Central memory CD8-positive, alpha-beta T cell (primary cell): ENCODE data around the gene MBNL2.

Experiments
- ATAC-seq: fragments of 150-1000 bp; cut with Tn5 transposase; replicated peaks from 2 replicates; pipeline ENCODE4 v1.10.0; 2022; ENCODE audit warnings: mild to moderate bottlenecking, moderate FRiP score, moderate number of reproducible peaks; ENCODE audit not compliant: poor library complexity, severe bottlenecking; ENCODE audit errors: extremely low read depth
- DNase-seq, 2 donors: peaks; one replicate each; pipeline ENCODE4 v3.0.0; 2021; ENCODE audit warnings: low spot score in 2 of 2
- H3K27ac Mint-ChIP-seq: one replicate; pipeline ENCODE4 v1.8.0; 2022; ENCODE audit warnings: low read depth, mild to moderate bottlenecking, moderate library complexity, mixed read lengths
- H3K27me3 Mint-ChIP-seq: one replicate; pipeline ENCODE4 v1.8.0; 2022; ENCODE audit warnings: mixed read lengths
- H3K36me3 Mint-ChIP-seq: one replicate; pipeline ENCODE4 v1.8.0; 2022; ENCODE audit warnings: mild to moderate bottlenecking, moderate library complexity, mixed read lengths; ENCODE audit not compliant: insufficient read depth
- H3K4me1 Mint-ChIP-seq: one replicate; pipeline ENCODE4 v1.8.0; 2022; ENCODE audit warnings: mixed read lengths
- H3K4me3 Mint-ChIP-seq: one replicate; pipeline ENCODE4 v1.8.0; 2022; ENCODE audit warnings: mild to moderate bottlenecking, moderate library complexity, mixed read lengths
- H3K9me3 Mint-ChIP-seq: one replicate; pipeline ENCODE4 v1.8.0; 2022; ENCODE audit warnings: mixed read lengths

Gene MBNL2

DNA sequence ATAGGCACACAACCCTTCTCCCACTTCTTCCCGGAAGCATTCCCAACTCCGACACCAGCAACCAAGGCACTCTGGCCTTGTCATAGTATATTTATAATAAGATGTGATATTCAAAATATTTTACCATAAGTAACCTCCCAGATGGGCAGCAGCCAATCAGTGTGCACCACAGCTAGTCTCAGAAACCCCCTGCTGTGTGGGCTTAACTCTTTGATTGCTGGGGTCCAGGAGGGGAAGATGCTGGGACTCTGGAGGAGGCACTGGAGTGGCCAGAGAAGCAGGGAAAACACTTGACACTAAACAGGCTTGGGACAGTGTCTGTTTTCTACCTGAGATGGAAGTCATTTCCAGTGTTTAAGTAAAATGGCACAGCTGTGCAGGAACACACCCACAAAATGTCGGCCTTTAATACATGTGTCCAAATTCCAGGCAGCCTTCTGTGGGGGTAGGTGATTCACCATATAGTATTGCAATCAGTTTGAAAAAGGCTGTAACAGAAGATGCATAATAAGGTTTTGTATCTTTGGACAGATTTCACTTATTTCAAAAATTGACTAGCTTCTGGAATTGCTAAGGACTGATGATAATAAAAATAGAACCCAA, 100.7 kb downstream of the MBNL2 start:
- DNase-seq (no peak), ATAC-seq (no peak)
- H3K36me3 Mint-ChIP-seq, result peaks cover 2% of the 10 kb centered on the region
- H3K27ac Mint-ChIP-seq, result no peak overlapping the region
- peaks cover 54% of the 10 kb centered on the region for H3K4me1 Mint-ChIP-seq
- no peak overlapping the region for H3K4me3 Mint-ChIP-seq
- H3K27me3 Mint-ChIP-seq, result no peaks in the 10 kb centered on the region
- no peaks in the 10 kb centered on the region for H3K9me3 Mint-ChIP-seq

DNA sequence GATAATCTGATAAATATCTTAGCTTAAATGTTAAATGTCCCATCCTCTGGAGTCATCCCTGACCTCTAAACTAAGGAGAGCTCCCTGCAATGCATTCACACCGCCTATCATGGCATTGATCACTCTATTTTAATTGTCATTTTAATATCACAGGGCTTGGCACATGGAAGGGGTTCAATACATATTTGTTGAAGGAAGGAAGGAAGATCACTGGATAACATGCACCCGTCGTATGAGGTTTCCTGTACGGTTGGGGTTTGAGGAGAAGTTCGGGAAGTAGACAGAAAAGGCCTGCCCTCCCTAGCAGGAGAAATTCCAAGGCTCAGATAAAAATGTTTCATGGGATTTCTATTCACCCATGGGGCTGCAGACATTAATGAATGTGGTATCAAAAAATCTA, 102.0 kb downstream of the MBNL2 start:
- DNase-seq (no peak), ATAC-seq (no peak)
- Mint-ChIP-seq H3K27ac (no peak overlapping the region), H3K36me3 (no peaks in the 10 kb centered on the region), H3K9me3 (no peaks in the 10 kb centered on the region), H3K4me3 (no peak overlapping the region), H3K4me1 (peaks cover 48% of the 10 kb centered on the region), H3K27me3 (no peaks in the 10 kb centered on the region)

DNA sequence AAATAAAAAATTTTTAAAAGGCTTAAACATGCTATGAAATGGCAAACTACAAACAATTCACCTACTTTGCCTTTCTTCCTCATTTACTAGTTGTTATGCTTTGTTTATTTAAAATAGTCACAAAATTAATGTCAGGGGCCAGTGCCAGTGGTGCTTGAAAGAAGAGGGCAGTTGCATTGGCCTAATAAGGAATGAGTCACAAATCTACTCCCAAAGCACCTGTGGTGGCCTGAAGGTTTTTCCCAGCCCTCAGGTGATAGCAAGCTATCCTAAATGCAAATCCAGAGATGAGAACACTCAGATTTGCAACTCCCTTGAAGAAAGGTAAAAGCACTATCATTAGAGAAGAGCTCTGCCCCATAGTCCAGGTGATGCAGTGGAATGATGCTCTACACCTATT, 103.6 kb downstream of the MBNL2 start:
- no peaks in the 10 kb centered on the region for H3K9me3 Mint-ChIP-seq
- no peak overlapping the region for H3K27ac Mint-ChIP-seq
- no peak overlapping the region for H3K4me3 Mint-ChIP-seq
- no peaks in the 10 kb centered on the region for H3K27me3 Mint-ChIP-seq
- ATAC-seq (no peak), DNase-seq (no peak)
- no peaks in the 10 kb centered on the region for H3K36me3 Mint-ChIP-seq
- peaks cover 49% of the 10 kb centered on the region for H3K4me1 Mint-ChIP-seq

DNA sequence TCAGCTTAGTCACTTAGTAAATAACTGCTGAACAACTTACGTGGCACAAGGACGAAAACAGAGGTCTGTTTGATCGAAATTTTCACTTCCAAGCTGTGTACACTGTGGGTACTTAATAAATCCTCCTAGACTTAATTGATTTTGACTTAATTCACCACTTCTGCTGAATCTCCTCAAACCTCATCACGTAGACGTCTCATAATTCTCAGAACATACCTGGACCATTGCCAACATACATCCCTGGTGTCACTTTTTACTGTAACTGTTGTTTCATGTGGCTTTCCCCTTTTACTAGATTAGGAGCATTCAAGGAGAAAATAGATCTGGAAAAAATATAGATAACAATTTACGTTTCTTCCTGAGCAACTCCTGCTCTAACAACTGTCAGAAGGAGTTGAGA, 105.0 kb downstream of the MBNL2 start:
- H3K27me3 Mint-ChIP-seq, result no peaks in the 10 kb centered on the region
- H3K9me3 Mint-ChIP-seq, result no peaks in the 10 kb centered on the region
- no peak overlapping the region for H3K27ac Mint-ChIP-seq
- H3K36me3 Mint-ChIP-seq, result no peaks in the 10 kb centered on the region
- peaks cover 36% of the 10 kb centered on the region for H3K4me1 Mint-ChIP-seq
- no peak for DNase-seq
- no peak for ATAC-seq
- no peak overlapping the region for H3K4me3 Mint-ChIP-seq

DNA sequence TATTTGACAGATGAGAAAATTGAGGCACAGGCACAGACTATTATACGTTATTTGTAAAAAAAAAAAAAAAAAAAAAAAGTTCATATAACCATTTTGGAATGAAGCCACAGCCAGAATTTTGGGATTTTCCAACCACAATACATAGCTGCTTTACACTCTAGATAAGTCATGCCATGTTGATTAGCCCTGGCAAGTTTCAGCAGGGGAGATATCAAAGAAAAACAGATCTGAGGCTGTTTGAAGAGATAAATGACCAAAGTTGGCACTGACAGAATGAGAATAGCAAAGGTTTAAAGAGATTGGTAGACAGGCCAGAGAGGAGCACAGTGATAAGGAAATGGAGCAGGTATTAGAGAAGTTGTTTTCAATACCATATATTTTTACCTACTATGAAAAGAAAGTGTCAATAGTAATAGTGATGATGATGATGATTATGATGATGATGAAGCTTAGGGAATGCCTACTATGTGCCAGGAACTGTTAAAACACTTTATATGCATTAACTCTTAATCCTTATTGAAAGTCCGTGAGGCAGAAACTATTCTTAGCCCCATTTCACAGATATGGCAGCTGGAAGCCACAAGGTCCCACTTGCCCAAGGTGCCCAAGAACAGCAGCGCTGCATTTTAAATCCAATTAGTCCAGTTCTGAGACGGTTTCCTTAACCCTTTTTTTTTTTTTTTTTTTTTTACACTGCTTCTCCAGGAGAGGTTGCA, 105.5 kb downstream of the MBNL2 start:
- no peak overlapping the region for H3K27ac Mint-ChIP-seq
- no peaks in the 10 kb centered on the region for H3K9me3 Mint-ChIP-seq
- no peak overlapping the region for H3K4me3 Mint-ChIP-seq
- H3K27me3 Mint-ChIP-seq, result no peaks in the 10 kb centered on the region
- DNase-seq (no peak), ATAC-seq (no peak)
- peaks cover 30% of the 10 kb centered on the region for H3K4me1 Mint-ChIP-seq
- H3K36me3 Mint-ChIP-seq, result peaks cover 2% of the 10 kb centered on the region

DNA sequence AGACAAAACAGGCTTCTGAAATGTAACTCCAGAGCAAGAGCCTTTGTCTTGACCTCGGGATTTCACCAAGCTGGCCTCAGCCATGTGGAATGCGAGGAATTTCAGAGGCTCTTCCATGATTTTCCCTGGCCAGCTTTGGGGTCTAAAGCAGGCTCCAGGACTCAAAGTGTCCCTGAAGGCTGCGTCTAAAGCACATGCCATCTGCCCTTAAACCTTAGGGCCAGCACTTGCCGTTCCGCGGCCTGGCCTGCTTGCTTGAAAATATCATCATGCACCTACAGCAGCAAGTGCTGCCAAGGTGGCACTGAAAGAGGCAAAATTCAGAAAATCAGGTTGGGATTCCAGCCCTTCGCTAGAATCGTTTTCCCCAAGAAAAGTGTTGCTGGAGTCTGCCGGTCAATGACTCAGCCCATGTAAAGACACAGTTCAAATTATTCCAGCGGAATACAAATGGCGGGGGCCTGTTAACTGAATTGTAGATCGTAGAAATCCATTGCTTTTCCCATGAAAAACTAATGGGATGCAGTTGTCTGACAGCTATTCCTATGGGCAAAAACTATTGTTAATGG, 106.2 kb downstream of the MBNL2 start:
- no peaks in the 10 kb centered on the region for H3K9me3 Mint-ChIP-seq
- H3K4me3 Mint-ChIP-seq, result no peak overlapping the region
- peaks cover 31% of the 10 kb centered on the region for H3K4me1 Mint-ChIP-seq
- H3K27ac Mint-ChIP-seq, result no peak overlapping the region
- no peak for ATAC-seq
- H3K36me3 Mint-ChIP-seq, result peaks cover 2% of the 10 kb centered on the region
- DNase-seq, result no peak
- H3K27me3 Mint-ChIP-seq, result no peaks in the 10 kb centered on the region

DNA sequence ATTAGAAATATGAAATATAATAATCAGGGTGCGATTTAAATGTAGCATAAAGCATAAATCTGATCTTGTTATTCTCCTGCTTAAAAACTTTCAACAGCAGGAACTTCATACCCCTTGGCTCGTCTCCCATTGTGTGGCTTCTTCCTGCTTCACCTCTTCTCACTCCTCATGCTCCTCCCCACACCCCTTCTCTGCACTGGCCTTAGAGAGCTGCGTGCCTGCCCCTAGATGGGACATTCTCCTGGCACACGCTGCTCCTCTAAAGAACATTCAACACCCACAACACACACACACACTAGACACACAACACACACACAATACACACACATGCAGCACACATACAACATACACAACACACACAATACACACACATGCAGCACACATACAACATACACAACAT, 107.2 kb downstream of the MBNL2 start:
- Mint-ChIP-seq H3K4me3 (no peak overlapping the region), H3K27ac (no peak overlapping the region), H3K27me3 (no peaks in the 10 kb centered on the region), H3K9me3 (no peaks in the 10 kb centered on the region), H3K4me1 (peaks cover 32% of the 10 kb centered on the region), H3K36me3 (peaks cover 2% of the 10 kb centered on the region)
- ATAC-seq (no peak), DNase-seq (no peak)

DNA sequence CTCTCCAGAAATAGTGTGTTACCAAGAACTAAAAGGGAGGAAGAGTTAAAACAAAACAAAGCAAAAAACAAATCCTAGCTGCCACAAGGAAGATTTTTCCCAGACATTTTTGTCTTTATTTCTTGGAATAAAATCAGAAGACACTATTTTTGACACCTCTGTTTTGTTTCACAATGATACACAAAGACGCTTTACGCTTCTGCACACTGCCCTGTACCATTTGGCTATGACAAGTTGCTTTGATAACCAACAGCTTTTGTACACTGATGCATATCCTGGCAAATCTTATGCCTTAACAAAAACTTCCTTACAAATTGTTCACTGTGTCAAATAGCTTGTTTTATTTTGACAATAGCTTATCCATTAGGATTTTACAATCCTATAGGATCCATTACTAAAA, 108.3 kb downstream of the MBNL2 start:
- no peak for ATAC-seq
- no peak for DNase-seq
- peaks cover 24% of the 10 kb centered on the region for H3K4me1 Mint-ChIP-seq
- no peak overlapping the region for H3K27ac Mint-ChIP-seq
- H3K4me3 Mint-ChIP-seq, result no peak overlapping the region
- no peaks in the 10 kb centered on the region for H3K27me3 Mint-ChIP-seq
- no peaks in the 10 kb centered on the region for H3K9me3 Mint-ChIP-seq
- peaks cover 7% of the 10 kb centered on the region for H3K36me3 Mint-ChIP-seq

DNA sequence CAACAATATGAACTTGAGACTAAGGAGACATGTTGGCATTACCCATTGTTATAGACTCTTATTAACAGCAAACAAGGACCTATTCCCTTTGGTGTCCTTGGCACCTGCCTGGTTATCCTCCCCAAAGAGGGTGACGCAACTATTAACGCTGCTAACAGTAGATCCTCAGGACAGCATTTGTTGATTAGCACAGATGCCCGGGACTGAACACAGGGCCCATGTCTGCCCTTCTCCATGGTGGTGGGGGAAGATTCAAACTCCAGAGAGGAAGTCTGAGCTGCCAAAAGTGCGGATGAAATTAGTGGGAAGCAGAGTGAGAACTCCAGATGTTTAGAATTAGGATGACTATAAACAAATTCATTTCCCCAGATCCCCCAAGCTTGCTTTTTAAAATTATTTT, 110.6 kb downstream of the MBNL2 start:
- H3K36me3 Mint-ChIP-seq, result peaks cover 10% of the 10 kb centered on the region
- no peaks in the 10 kb centered on the region for H3K27me3 Mint-ChIP-seq
- H3K4me3 Mint-ChIP-seq, result no peak overlapping the region
- H3K9me3 Mint-ChIP-seq, result no peaks in the 10 kb centered on the region
- peaks cover 19% of the 10 kb centered on the region for H3K4me1 Mint-ChIP-seq
- ATAC-seq (no peak), DNase-seq (no peak)
- H3K27ac Mint-ChIP-seq, result peak overlapping the region; percentile 17

DNA sequence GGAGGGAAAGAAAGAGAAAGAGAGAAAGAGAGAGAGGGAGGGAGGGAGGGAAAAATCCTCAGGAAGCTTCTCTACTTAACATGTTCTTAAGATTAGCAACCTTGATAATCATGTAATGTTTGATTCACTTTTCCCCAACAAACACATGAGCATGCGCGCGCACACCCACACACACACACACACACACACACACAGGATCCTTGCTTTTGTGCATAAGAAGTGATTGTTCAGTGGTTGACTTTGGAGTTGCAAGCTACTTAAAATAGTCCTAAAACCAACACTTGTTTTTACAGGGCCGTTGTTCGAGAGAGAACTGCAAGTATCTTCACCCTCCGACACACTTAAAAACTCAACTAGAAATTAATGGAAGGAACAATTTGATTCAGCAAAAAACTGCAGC, 111.8 kb downstream of the MBNL2 start:
- Mint-ChIP-seq H3K36me3 (peaks cover 10% of the 10 kb centered on the region), H3K9me3 (no peaks in the 10 kb centered on the region), H3K4me3 (no peak overlapping the region), H3K27me3 (no peaks in the 10 kb centered on the region), H3K27ac (no peak overlapping the region), H3K4me1 (peaks cover 19% of the 10 kb centered on the region)
- DNase-seq (no peak), ATAC-seq (no peak)

DNA sequence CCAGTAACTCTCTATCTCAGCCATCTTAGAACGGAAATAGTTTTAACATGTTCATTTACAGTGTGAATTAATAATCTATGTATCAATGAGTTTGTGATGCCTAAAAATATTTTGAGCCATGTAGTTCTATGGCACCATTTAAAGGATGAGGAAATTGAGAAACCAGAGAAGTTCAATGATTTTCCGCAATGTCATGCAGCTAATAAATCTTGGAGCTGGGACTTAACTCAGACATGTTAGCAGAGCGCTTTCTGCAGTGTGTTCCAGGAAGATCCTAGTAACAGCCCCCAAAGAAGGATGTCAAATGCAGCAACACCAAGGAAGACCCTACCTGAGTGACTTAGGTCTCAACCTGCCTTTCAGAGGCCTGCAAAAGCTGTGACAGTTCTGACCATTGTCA, 112.6 kb downstream of the MBNL2 start:
- Mint-ChIP-seq H3K36me3 (peaks cover 10% of the 10 kb centered on the region), H3K27ac (no peak overlapping the region), H3K27me3 (no peaks in the 10 kb centered on the region), H3K4me3 (no peak overlapping the region), H3K4me1 (peaks cover 18% of the 10 kb centered on the region), H3K9me3 (no peaks in the 10 kb centered on the region)
- no peak for ATAC-seq
- no peak for DNase-seq

DNA sequence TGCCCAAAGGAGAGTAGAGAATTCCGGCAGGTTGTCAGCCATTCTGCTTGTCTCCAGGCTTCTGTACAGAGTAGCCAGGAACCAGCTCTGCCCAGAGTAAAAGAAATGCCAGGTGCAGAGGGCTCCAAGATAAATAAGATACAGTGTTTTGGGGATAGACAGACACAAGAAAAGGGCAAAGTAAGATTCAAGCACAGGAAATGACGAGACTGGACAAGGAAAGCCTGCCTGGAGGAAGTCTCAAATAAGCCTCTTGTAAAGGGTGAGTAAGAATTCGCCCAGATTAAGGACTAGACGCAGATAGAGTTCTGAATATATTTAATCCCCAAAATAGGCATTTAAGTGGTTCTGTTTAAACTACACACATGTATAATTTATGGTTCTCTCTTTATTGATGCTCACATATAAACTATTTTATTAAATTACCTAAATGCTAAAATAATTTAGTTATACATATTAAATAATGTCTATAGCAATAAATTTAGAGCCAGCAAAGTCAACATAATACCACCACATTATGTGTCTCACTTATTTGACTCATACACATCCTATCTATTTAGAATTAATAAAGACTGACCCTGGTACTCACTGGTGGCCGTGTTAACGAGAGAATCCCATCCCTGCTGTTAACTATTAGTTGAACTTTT, 113.5 kb downstream of the MBNL2 start:
- no peak for DNase-seq
- no peak overlapping the region for H3K27ac Mint-ChIP-seq
- H3K4me3 Mint-ChIP-seq, result no peak overlapping the region
- no peaks in the 10 kb centered on the region for H3K9me3 Mint-ChIP-seq
- no peak for ATAC-seq
- H3K27me3 Mint-ChIP-seq, result no peaks in the 10 kb centered on the region
- peaks cover 12% of the 10 kb centered on the region for H3K36me3 Mint-ChIP-seq
- peaks cover 10% of the 10 kb centered on the region for H3K4me1 Mint-ChIP-seq

DNA sequence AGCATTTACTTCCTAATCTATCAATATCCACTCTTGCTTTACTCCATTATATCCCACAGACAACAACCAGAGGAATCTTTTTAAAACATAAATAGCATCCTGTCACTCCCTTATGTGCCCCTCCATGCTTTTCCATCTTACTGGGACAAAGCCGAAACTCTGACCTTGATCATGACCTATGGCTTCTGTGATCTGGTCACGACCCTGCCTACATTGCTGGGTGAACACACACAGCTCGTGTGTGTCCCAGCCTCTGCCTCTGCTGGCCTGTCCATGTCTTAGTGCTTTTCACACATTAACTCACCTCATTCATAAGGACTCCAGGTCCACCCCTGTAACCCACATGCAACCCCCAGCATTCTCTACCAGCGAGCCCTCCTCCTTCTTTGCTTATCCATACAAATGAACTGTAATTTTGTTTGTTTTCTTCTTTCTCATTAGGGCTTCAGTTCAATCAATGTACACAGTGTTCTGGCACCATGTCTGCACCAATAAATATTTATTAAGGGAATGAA, 115.9 kb downstream of the MBNL2 start:
- no peak for DNase-seq
- Mint-ChIP-seq H3K36me3 (peaks cover 13% of the 10 kb centered on the region), H3K27me3 (no peaks in the 10 kb centered on the region), H3K27ac (no peak overlapping the region), H3K4me3 (no peak overlapping the region), H3K9me3 (no peaks in the 10 kb centered on the region), H3K4me1 (peaks cover 9% of the 10 kb centered on the region)
- no peak for ATAC-seq
